Right renal pelvis (tissue), 4 donors: ENCODE measurements around the gene TPM3. TPM values are rescaled to one million over a fixed set of nuclear protein-coding genes. Genes with fewer than 3 reads are reported as not detected.
A peak's percentile ranks its signal among the peaks of the same experiment; 100 is the strongest.
"Not testable (repeated sequence)": the region's sequence is repeated elsewhere in the genome, so short reads cannot be mapped to it uniquely, and the experiment has no call there.

Source experiments
- DNase-seq, 4 donors: peaks; one replicate each; pipeline ENCODE4 v3.0.0-alpha.2; 2013; ENCODE audit warnings: low read depth in 4 of 4, low spot score in 3 of 4, missing footprints in 1 of 4
- polyA plus RNA-seq, 4 donors: library from polyadenylated mRNA; unstranded; fragments of 120-200 nt; gene quantifications; one replicate each; pipeline ENCODE4 v1.2.1, GENCODE V29; 2013; ENCODE audit not compliant: insufficient read length in 4 of 4

TPM3 gene
- polyA plus RNA-seq, 4 donors: 262 to 286 (median 278) TPM

- DNase-seq: no peak
Observed at GRCh38 chr1:154171223-154171583, 20.7 kb downstream of the TPM3 start.

GRCh38 chr1:154170547-154171222, 21.2 kb downstream of the TPM3 start:
- DNase-seq: no peak

- DNase-seq: no peak
Observed at GRCh38 chr1:154167461-154167860, 24.4 kb downstream of the TPM3 start.

GRCh38 chr1:154166207-154166606, 25.7 kb downstream of the TPM3 start:
- DNase-seq: no peak

- no peak for DNase-seq
Observed at GRCh38 chr1:154159554-154159953, 32.3 kb downstream of the TPM3 start.

- no peak for DNase-seq
Observed at GRCh38 chr1:154158307-154159125, 33.4 kb downstream of the TPM3 start.

- DNase-seq: no peak
Observed at GRCh38 chr1:154157520-154158306, 34.2 kb downstream of the TPM3 start.

GRCh38 chr1:154155251-154155650, 36.6 kb downstream of the TPM3 start:
- DNase-seq: peak in 2 of 4 donors; percentile 20 to 23

- peak in 1 of 4 donors; percentile 12 for DNase-seq
Observed at GRCh38 chr1:154154534-154155191, 37.2 kb downstream of the TPM3 start, which contains the start of gene NUP210L. Gene NUP210L, minus strand, starts transcription at chr1:154155073.

GRCh38 chr1:154154053-154154452, 37.8 kb downstream of the TPM3 start:
- no peak for DNase-seq

GRCh38 chr1:154151311-154151710, 40.6 kb downstream of the TPM3 start:
- DNase-seq: no peak

- no peak for DNase-seq
Observed at GRCh38 chr1:154148807-154149206, 43.1 kb downstream of the TPM3 start.

GRCh38 chr1:154147505-154147904, 44.4 kb downstream of the TPM3 start:
- DNase-seq: not testable (repeated sequence)

GRCh38 chr1:154145986-154146385, 45.9 kb downstream of the TPM3 start:
- DNase-seq: no peak

- DNase-seq: no peak
Observed at GRCh38 chr1:154142358-154142757, 49.5 kb downstream of the TPM3 start.

GRCh38 chr1:154141240-154141639, 50.7 kb downstream of the TPM3 start:
- no peak for DNase-seq

GRCh38 chr1:154137888-154138287, 54.0 kb downstream of the TPM3 start:
- no peak for DNase-seq

GRCh38 chr1:154133256-154133655, 58.6 kb downstream of the TPM3 start:
- DNase-seq: no peak

GRCh38 chr1:154129391-154129970, 62.4 kb downstream of the TPM3 start:
- DNase-seq: no peak

GRCh38 chr1:154123205-154123604, 68.7 kb downstream of the TPM3 start:
- DNase-seq: not testable (repeated sequence)
